Right forelimb (tissue), 1 donor: ENCODE results near the gene IGF2BP1.
"Not testable (repeated sequence)": the region's sequence is repeated elsewhere in the genome, so short reads cannot be mapped to it uniquely, and the experiment has no call there.

Experiments used
- DNase-seq: peaks from one replicate; pipeline ENCODE4 v3.0.0-alpha.2; 2018

IGF2BP1 gene

DNA sequence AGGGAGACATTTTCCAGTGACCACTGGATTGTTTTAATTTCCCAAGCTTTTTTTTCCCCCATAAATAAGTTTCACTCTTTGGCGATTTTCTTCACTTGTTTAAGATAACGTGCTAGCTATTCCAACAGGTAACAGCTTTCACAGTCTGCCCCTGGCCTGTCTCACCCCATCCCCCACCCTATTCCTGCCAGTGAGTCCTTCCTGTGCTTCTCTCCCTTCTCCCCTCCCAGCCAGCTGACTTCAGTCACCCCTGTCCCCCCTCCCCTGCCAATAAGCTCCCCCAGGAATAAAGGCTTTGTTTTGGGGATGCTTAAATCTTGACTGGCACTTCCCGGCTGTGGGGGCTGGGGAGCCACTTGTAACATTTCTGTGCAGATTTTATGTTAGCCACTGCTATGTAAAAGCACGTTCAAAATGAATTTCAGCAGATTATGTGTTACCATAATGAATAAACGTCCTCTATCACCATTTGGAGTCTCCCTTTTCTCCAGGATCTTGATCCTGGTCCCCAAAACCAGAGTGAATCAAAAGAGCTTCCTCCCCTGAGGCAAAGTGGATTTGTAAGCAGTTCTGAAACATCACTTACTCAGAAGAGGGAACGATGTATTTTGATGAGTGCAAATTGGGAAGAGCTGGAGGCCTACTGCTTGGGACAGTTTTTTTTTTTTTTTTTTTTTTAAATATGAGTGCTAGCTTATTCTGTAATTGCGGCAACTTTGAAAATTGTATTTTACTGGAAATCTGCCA lies 58.2 kb downstream of the IGF2BP1 start:
- no peak for DNase-seq

DNA sequence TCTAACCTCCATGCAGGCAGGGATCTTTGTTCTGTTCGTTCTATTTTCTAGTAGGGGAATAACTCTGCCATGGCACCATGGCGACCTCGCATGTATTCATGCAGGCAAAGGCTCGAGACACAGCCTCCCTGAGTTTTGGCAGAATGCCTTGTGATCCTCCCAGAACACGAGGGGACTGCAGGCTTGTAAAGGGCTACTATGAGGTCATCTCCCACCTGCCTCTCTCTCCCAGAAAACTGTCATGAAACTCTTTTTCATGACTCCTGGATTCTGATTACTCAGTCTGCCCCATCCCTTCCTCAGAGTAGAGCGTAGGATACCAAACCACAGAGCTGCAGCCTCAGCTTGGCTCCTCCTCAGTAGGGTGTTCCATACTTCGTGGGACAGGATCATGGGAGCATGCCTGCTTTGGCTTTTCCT lies 64.3 kb downstream of the IGF2BP1 start:
- no peak for DNase-seq

DNA sequence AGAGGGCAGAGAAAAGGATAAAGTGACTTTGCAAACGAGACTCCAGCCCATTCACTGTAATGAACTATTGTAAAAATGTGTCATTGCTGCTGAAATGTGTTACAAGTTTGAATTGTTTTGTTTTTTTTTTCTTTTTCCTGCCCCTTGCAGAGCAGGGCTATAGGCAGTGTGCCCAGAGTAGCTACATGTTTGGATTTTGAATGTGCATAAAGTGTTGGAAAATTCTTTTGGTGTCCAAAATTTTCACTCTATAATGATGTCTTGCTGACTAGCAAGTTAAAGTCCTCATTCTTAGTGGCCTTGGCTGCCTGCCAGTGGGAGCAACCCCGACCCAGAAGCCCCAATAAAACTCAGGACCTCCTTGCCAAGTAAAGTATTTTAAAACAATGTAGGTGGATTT lies 66.5 kb downstream of the IGF2BP1 start:
- DNase-seq: no peak

- no peak for DNase-seq
These were observed 70.0 kb downstream of the IGF2BP1 start for GRCh38 chr17:49067163-49067562.

DNA sequence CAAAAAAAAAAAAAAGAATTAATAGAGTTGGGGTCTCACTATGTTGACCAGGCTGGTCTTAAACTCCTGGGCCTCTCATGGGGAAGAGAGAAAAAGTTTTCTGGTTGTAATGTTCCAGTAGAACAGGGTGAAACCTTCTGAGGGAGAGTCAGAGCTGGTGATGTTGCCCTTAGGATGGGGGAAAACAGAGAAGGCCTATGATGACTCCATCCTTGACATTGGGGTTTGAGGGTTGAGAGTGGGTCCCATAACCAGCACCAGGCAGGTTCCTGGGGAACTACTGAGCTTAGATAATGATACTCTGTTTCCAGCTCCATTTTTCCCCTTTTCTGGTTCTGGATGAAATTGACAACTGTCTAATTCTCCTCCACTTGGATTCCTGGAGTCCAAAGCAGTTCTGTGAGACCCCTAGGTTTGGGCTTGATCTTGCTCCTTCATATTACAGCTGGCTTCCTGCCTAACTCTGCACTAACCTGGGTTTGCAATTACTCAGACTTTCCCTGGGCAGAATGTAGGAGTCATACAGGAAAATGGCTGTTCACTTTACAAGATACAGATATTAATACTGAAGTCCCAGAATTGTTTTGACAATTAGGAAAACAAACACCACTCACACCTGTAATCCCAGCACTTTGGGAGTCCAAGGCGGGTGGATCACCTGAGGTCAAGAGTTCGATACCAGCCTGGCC lies 72.5 kb downstream of the IGF2BP1 start:
- no peak for DNase-seq

DNA sequence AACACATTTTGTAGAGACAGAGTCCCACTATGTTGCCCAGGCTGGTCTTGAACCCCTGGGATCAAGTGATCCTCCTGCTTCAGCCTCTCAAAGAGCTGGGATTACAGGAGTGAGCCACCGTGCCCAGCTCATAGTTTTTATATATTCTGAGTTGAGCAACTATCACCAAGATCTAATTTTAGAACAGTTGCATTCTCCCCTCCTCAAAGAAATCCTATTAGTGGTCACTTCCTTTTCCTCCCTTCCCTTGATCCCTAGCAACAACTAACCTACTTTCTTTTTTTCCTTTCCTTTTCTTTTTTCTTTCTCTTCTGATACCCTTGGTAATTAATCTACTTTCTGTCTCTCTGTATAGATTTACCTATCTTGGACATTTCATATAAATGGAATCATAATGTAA lies 73.9 kb downstream of the IGF2BP1 start:
- no peak for DNase-seq

GRCh38 chr17:49074851-49075540 lies 77.8 kb downstream of the IGF2BP1 start:
- no peak for DNase-seq

- DNase-seq: no peak
These were observed 79.6 kb downstream of the IGF2BP1 start for GRCh38 chr17:49076573-49077384.

DNA sequence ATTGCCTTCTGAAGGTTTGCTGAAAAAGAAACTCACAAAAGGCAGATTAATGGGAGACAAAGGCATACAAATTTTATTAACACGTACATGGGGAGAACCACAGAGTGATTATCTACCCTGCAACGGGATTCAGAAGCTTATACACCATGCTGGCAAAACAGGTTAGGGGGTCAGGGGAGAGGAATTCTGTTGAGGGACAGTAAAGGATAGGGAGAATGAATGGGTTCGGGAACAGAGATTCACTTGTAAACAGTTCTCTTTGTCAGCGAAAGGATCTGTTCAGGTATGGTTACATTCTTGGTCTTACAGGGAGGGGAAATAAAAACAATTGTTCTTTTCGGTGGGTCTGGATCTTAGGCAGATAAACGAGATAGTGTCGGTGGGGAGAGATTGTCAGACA lies 81.1 kb downstream of the IGF2BP1 start:
- DNase-seq: no peak

DNA sequence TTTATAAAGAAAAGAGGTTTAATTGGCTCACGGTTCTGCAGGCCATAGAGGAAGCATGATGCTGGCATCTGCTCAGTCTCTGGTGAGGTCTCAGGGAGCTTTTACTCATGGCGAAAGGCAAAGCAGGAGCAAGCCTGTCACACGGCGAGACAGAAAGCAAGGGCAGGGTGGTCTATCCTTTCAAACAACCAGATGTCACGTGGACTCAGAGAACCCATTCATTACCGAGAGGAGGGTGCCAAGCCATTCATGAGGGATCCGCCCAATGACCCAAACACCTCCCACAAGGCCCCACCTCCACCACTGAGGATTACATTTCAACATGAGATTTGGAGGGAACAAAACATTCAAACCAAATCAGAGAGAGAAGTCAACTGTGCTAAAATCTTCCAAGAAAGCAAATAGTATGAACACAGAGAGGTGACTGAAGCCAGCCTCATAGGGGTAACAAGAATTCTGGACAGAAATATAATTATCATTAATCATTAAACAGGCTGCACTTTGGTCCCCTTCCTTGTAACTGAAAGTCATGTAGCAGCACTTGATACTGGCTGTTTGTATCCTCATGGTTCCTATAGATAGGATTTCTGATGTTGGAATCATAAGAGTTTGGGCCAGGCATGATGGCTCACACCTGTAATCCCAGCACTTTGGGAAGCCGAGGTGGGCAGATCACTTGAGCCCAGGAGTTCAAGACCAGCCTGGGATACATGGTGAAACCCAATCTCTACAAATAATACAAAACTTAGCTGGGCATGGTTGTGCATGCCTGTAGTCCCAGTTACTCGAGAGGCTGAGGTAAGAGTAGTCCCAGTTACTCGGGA lies 82.9 kb downstream of the IGF2BP1 start:
- no peak for DNase-seq

GRCh38 chr17:49082231-49082630 lies 85.0 kb downstream of the IGF2BP1 start:
- DNase-seq: no peak

GRCh38 chr17:49085046-49085445 lies 87.9 kb downstream of the IGF2BP1 start:
- not testable (repeated sequence) for DNase-seq

DNA sequence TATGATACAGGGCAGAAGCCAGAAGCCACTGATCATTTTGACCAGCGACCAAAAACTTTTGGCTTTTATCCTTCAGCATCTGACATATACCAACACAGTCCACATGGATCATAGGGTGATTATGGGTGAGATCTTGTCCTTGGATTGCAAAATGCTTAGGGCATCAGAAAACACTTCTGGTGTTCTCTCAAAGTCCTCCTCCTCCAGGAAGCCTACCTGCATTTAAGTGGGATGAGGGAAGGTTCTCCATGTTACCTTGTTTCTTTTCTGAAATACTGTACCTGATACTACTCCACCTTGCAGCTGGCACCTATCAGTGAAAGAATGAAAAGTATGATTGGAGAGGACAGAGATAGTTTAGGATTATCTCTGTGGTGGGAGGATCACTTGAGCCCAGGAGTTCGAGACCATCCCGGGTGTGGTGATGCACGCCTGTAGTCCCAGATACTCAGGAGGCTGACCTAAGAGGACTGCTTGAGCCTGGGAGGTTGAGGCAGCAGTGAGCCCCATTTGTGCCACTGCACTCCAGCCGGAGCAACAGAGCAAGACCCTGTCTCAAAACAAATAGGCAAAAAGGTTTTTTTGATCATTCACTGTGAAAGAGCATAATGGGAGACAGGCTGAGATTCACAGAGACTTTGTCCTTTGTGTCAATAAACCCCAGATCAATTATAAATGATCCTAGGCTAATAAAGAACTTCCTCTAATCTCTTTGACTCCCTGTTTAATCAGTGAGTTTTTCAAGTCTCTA lies 88.6 kb downstream of the IGF2BP1 start:
- DNase-seq: no peak

DNA sequence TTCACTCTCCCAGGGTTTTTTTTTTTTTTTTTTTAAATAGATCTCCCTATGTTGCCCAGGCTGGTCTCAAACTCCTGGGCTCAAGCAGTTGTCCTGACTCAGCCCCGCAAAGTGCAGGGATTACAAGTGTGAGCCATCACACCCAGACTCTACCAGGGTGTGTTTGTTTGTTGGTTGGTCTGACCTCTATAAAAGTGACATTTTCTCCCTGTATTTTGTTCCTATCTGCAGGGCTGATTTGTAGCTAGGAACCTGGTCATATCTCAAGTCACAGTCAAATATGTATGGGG lies 89.1 kb downstream of the IGF2BP1 start:
- DNase-seq: no peak

- DNase-seq: no peak
These were observed 89.5 kb downstream of the IGF2BP1 start for GRCh38 chr17:49086649-49087048.

DNA sequence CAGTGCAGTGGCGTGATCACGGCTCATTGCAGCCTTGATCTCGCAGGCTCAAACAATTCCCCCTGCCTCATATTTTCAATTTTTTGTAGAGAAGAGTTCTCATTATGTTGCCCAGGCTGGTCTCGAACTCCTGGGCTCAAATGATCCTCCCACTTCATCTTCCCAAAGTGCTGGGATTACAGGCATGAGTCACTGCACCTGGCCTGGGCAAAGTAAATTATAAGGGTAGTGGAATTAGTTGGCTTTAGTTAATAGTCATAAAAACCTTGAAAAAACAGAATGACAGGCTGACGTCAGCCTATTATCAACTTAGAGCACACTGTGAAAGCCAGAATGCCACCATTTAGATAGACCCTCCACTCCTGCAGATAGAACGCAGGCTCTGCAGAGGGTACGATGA lies 91.9 kb downstream of the IGF2BP1 start:
- DNase-seq: no peak

DNA sequence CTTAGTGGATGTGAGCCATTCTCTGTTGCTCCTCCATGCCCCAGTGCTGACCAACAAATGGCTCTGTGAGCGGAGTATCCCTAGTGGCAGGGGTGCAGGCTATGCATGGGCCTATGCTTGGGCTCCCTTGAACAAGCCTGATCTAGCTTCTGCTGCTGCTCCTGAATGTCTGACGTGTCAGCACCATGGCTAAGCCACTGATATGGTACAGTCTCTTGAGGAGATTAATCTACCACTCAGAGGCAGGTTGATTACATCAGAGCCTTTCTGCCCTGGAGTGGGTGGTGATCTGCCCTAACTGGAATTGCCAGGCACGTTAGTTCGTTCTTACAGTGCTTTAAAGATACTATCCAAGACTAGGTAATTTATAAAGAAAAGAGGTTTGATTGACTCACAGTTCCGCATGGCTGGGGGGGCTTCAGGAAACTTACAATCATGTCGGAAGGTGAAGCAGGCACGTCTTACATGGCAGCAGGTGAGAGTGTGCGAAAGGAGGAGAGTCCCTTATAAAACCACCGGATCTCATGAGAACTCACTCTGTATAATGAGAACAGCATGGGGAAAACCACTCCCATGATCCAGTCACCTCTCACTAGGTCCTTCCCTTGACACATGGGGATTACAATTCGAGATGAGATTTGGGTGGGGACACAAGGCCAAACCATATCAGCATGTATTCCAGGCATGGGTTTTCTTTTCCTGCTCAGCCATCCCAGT lies 93.9 kb downstream of the IGF2BP1 start:
- no peak for DNase-seq

GRCh38 chr17:49093131-49093530 lies 95.9 kb downstream of the IGF2BP1 start:
- DNase-seq: no peak

- DNase-seq: no peak
These were observed 103.4 kb downstream of the IGF2BP1 start for GRCh38 chr17:49100601-49101000.

- no peak for DNase-seq
These were observed 103.9 kb downstream of the IGF2BP1 start for GRCh38 chr17:49101054-49101534.

- DNase-seq: not testable (repeated sequence)
These were observed 106.2 kb downstream of the IGF2BP1 start for GRCh38 chr17:49103360-49103759.
